DOHH2 (cell line): Measurements from ENCODE around the gene ZSWIM8.

Source experiments
- CTCF ChIP-seq: fragments of 200-600 bp; sonication (generic); IDR thresholded peaks from one replicate; pipeline ENCODE4 v1.5.1; 2014; ENCODE audit warnings: antibody characterized with exemption, mild to moderate bottlenecking, low read depth, low read length; ENCODE audit not compliant: poor library complexity, severe bottlenecking
- EZH2phosphoT487 ChIP-seq: fragments of 200-600 bp; sonication (generic); IDR thresholded peaks from 2 replicates; pipeline ENCODE4 v1.6.1; 2017; ENCODE audit warnings: borderline replicate concordance, mild to moderate bottlenecking, antibody characterized with exemption, low read length, moderate library complexity, mixed read lengths

DNA sequence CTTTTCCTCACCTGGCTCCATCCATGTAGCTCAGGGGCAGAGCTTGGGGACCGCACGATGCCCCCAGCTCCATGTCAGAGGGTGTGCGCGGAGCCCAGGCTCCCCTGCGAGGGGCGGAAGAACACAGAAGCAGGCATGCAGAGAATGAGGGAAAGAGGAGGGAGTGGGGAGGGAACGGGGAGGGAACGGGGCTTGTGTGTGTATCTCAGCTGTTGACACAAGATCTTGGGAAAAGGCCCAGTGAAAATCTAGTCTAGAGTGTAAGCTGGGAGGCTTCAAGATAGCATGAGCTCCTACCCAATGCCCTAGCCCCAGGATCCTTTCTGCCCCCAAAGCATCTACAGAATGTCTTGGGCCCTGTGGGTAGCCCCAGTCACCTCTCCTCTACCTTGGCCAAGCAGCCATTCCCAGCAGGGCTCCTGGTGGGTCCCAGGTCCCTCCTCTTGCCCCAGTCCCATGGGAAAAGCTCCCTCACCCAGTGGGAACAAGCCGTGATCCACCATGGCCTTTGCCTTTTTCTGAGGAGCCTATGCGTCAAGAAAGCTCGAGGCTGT, 51.1 kb downstream of the ZSWIM8 start:
- TF ChIP-seq CTCF (no peak), EZH2phosphoT487 (no peak)
